HL-60 (cell line): ENCODE data around the gene COX6A2.

Experiments
- DNase-seq, 2 experiments: peaks; one replicate each; pipeline ENCODE4 v3.0.0-alpha.2; 2010 to 2020; ENCODE audit warnings: low read depth in 1 of 2, low spot score in 1 of 2
- H3K27ac ChIP-seq: fragments of 250-450 bp; sonication (Bioruptor Pico); replicated peaks from 2 replicates; pipeline ENCODE4 v1.5.1; 2020; ENCODE audit warnings: mild to moderate bottlenecking, moderate library complexity
- H3K27me3 ChIP-seq: fragments of 250-450 bp; sonication (Bioruptor Pico); 2 replicates; pipeline ENCODE4 v1.5.1; 2021; ENCODE audit warnings: mild to moderate bottlenecking, moderate library complexity; ENCODE audit not compliant: insufficient read depth, poor library complexity, severe bottlenecking
- H3K4me3 ChIP-seq: replicated peaks from 2 replicates; pipeline ENCODE4 v1.5.1; 2011; ENCODE audit warnings: mild to moderate bottlenecking, control low read depth, low read length; ENCODE audit not compliant: insufficient read depth
- CTCF ChIP-seq: IDR thresholded peaks from one replicate; pipeline ENCODE4 v1.5.1; 2011; ENCODE audit warnings: low read length, control low read depth, inconsistent platforms; ENCODE audit not compliant: insufficient read depth
- GABPA ChIP-seq: IDR thresholded peaks from 2 replicates; pipeline ENCODE4 v1.6.1; 2012; ENCODE audit warnings: low read depth
- POLR2AphosphoS5 ChIP-seq: IDR thresholded peaks from 2 replicates; pipeline ENCODE4 v1.6.1; 2012; ENCODE audit warnings: low read depth
- REST ChIP-seq: IDR thresholded peaks from 2 replicates; pipeline ENCODE4 v1.6.1; 2012; ENCODE audit warnings: low read depth; ENCODE audit not compliant: insufficient replicate concordance
- SPI1 ChIP-seq: IDR thresholded peaks from 2 replicates; pipeline ENCODE4 v1.6.1; 2012; ENCODE audit warnings: low read depth, mild to moderate bottlenecking, borderline replicate concordance

Gene COX6A2

GRCh38 chr16:31412750-31413149, 15.4 kb downstream of the COX6A2 start:
- DNase-seq = no peak
- Histone ChIP-seq H3K27me3 (no peaks in the 10 kb centered on the region), H3K27ac (no peak overlapping the region), H3K4me3 (no peak overlapping the region)
- TF ChIP-seq SPI1 = no peak
- no peak for TF ChIP-seq POLR2AphosphoS5
- TF ChIP-seq CTCF = no peak
- no peak for TF ChIP-seq REST
- TF ChIP-seq GABPA = no peak

- no peak overlapping the region for H3K27ac ChIP-seq
- no peaks in the 10 kb centered on the region for H3K27me3 ChIP-seq
- no peak for DNase-seq
- H3K4me3 ChIP-seq = no peak overlapping the region
- TF ChIP-seq CTCF = no peak
Observed at GRCh38 chr16:31411024-31411844, 16.9 kb downstream of the COX6A2 start.

- Histone ChIP-seq H3K4me3 (no peak overlapping the region), H3K27ac (no peak overlapping the region), H3K27me3 (no peaks in the 10 kb centered on the region)
- TF ChIP-seq CTCF = no peak
- TF ChIP-seq SPI1 = no peak
- TF ChIP-seq POLR2AphosphoS5 = no peak
- TF ChIP-seq REST = no peak
- no peak for TF ChIP-seq GABPA
- DNase-seq = no peak
Observed at GRCh38 chr16:31410082-31410481, 18.1 kb downstream of the COX6A2 start.

- DNase-seq = no peak
- TF ChIP-seq CTCF (no peak), GABPA (no peak), REST (no peak), POLR2AphosphoS5 (no peak), SPI1 (no peak)
Observed at GRCh38 chr16:31409433-31409832, 18.7 kb downstream of the COX6A2 start.

More at GRCh38 chr16:31409433-31409832, 18.7 kb downstream of the COX6A2 start:
- Histone ChIP-seq H3K4me3 (no peak overlapping the region), H3K27me3 (no peaks in the 10 kb centered on the region), H3K27ac (no peak overlapping the region)
